GM12801 (cell line): Measurements from ENCODE around the gene TNFRSF21.

Experiments used
- CTCF ChIP-seq: IDR thresholded peaks from one replicate; pipeline ENCODE4 v1.5.1; 2011; ENCODE audit warnings: control low read depth; ENCODE audit not compliant: insufficient read length; ENCODE audit errors: extremely low read depth

Gene TNFRSF21

GRCh38 chr6:47254906-47255305 is 54.8 kb downstream of the TNFRSF21 start:
- TF ChIP-seq CTCF: no peak

- no peak for TF ChIP-seq CTCF
These were observed 55.7 kb downstream of the TNFRSF21 start for GRCh38 chr6:47254051-47254450.

GRCh38 chr6:47253136-47253535 is 56.6 kb downstream of the TNFRSF21 start:
- no peak for TF ChIP-seq CTCF

- no peak for TF ChIP-seq CTCF
These were observed 57.1 kb downstream of the TNFRSF21 start for GRCh38 chr6:47252633-47253032.

GRCh38 chr6:47251396-47251795 is 58.3 kb downstream of the TNFRSF21 start:
- no peak for TF ChIP-seq CTCF

- no peak for TF ChIP-seq CTCF
These were observed 59.4 kb downstream of the TNFRSF21 start for GRCh38 chr6:47250302-47250701.

- no peak for TF ChIP-seq CTCF
These were observed 61.3 kb downstream of the TNFRSF21 start for GRCh38 chr6:47248446-47248845.
